Neural progenitor cell (in vitro differentiated cells): ENCODE data around the gene TMEM229B.

Experiments used
- CTCF ChIP-seq: fragments of 200-600 bp; sonication (generic); IDR thresholded peaks from 2 replicates; pipeline ENCODE4 v1.5.1; 2017; ENCODE audit warnings: antibody characterized with exemption, mild to moderate bottlenecking
- EZH2 ChIP-seq: fragments of 200-600 bp; sonication (generic); IDR thresholded peaks from 2 replicates; pipeline ENCODE4 v1.6.1; 2017; ENCODE audit warnings: antibody characterized with exemption, mild to moderate bottlenecking, moderate library complexity

- TF ChIP-seq CTCF, result no peak
- TF ChIP-seq EZH2, result no peak
These were observed 35.5 kb upstream of the TMEM229B start for GRCh38 chr14:67523764-67524633.
